ENCODE data around the gene PDE4D. TPM values are rescaled to one million over a fixed set of nuclear protein-coding genes. Genes with fewer than 3 reads are reported as not detected.

The PDE4D gene
- total and polyA plus RNA-seq, 2 experiments from 2014 or later: 21.9 to 54.2 TPM

DNA sequence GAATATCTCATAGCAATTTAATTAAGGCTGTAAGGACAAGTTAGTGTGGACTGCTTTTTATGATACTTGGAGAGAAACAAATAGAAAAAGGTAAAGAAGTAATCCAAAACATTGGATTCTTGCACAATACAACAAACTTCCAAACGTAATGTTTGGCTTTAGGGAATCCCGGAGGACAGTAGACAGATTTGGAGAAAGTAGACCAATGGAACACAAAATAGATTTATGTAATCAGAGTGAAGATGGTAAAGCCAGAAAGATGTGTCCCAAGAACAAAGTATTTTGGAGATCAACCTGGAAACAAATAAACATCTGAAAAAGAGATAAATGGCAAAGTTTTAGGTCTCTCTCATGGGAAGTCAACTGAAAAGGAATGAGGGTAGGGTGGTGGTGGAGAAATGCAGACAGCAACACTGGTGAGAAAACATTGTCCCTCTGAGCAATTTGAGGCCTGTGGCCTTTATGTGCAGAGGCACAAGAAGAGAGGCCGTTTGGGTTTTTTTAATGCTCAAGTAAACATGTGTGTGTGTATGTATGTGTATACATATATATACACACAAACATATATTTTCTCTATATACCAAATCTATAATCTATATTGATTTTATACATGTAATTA lies 620.6 kb downstream of the PDE4D start:
- no peak overlapping the region for H3K4me3 ChIP-seq
- H3K9me3 ChIP-seq (ENCODE audit: low read depth): no peaks in the 10 kb centered on the region
- H3K27me3 ChIP-seq: no peaks in the 10 kb centered on the region
- H3K4me1 ChIP-seq (ENCODE audit: low read depth): peaks cover 23% of the 10 kb centered on the region
- DNase-seq (ENCODE audit: low read depth in 1 of 2, low spot score in 1 of 2): no peak
- no peak overlapping the region for H3K27ac ChIP-seq
- H3K36me3 ChIP-seq: no peaks in the 10 kb centered on the region
- no peak for TF ChIP-seq CTCF (IDR thresholded peaks at IDR 0.05; ENCODE audit: low read depth, low read length)

GRCh38 chr5:59268756-59269415 lies 624.6 kb downstream of the PDE4D start:
- Histone ChIP-seq H3K4me1 (ENCODE audit: low read depth) (peaks cover 17% of the 10 kb centered on the region), H3K27me3 (no peaks in the 10 kb centered on the region), H3K36me3 (no peaks in the 10 kb centered on the region), H3K4me3 (no peak overlapping the region), H3K27ac (no peak overlapping the region), H3K9me3 (ENCODE audit: low read depth) (no peaks in the 10 kb centered on the region)
- DNase-seq (ENCODE audit: low read depth in 1 of 2, low spot score in 1 of 2): no peak
- TF ChIP-seq CTCF (IDR thresholded peaks at IDR 0.05; ENCODE audit: low read depth, low read length): no peak

DNA sequence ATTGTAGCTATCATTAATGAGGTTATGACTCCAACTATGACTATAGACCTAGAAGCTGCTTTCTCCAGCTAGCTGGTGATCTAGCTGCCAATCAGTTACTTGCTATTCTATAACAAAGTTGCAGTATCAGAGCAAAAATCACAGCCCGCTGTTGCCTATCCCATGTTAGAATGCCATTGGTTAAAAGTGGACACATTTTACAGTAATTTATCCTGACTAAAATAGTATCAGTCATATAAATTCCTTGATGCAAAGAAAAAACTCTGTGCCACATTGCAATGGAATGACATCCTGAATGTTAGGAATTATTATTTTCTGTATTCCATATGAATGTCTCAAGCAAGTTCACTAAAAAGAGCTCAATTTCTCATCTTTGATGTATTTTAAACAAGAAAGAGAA lies 626.5 kb downstream of the PDE4D start:
- no peaks in the 10 kb centered on the region for H3K36me3 ChIP-seq
- TF ChIP-seq CTCF (IDR thresholded peaks at IDR 0.05; ENCODE audit: low read depth, low read length): no peak

GRCh38 chr5:59266410-59266809 lies 627.1 kb downstream of the PDE4D start:
- Histone ChIP-seq H3K27ac (no peak overlapping the region), H3K27me3 (no peaks in the 10 kb centered on the region), H3K4me1 (ENCODE audit: low read depth) (peaks cover 22% of the 10 kb centered on the region), H3K9me3 (ENCODE audit: low read depth) (no peaks in the 10 kb centered on the region), H3K4me3 (no peak overlapping the region), H3K36me3 (no peaks in the 10 kb centered on the region)
- no peak for TF ChIP-seq CTCF (IDR thresholded peaks at IDR 0.05; ENCODE audit: low read depth, low read length)
- no peak for DNase-seq (ENCODE audit: low read depth in 1 of 2, low spot score in 1 of 2)

More for the DNA sequence above, 626.5 kb downstream of the PDE4D start:
- Histone ChIP-seq H3K4me3 (no peak overlapping the region), H3K27ac (no peak overlapping the region), H3K9me3 (ENCODE audit: low read depth) (no peaks in the 10 kb centered on the region), H3K4me1 (ENCODE audit: low read depth) (peaks cover 22% of the 10 kb centered on the region), H3K27me3 (no peaks in the 10 kb centered on the region)
- DNase-seq (ENCODE audit: low read depth in 1 of 2, low spot score in 1 of 2): no peak

- peak in 1 of 2 donors; percentile 27 for DNase-seq (ENCODE audit: low read depth in 1 of 2, low spot score in 1 of 2)
- peaks cover 22% of the 10 kb centered on the region for H3K4me1 ChIP-seq (ENCODE audit: low read depth)
- no peaks in the 10 kb centered on the region for H3K9me3 ChIP-seq (ENCODE audit: low read depth)
- no peaks in the 10 kb centered on the region for H3K27me3 ChIP-seq
- H3K36me3 ChIP-seq: no peaks in the 10 kb centered on the region
- H3K4me3 ChIP-seq: no peak overlapping the region
- peak overlapping the region; percentile 85 for H3K27ac ChIP-seq
- no peak for TF ChIP-seq CTCF (IDR thresholded peaks at IDR 0.05; ENCODE audit: low read depth, low read length)
Measured at GRCh38 chr5:59264639-59265245, 628.8 kb downstream of the PDE4D start.

Measured in cardiac muscle cell (in vitro differentiated cells and primary cell).